Activated naive CD8-positive, alpha-beta T cell treated with anti-CD3 and anti-CD28 coated beads for 36 hours (primary cell): Measurements from ENCODE around the gene DNAJC2. TPM values are rescaled to one million over a fixed set of nuclear protein-coding genes. Genes with fewer than 3 reads are reported as not detected.

ENCODE experiments used
- DNase-seq: peaks from one replicate; pipeline ENCODE4 v3.0.0; 2021
- H3K27ac Mint-ChIP-seq: one replicate; pipeline ENCODE4 v1.8.0; 2022; ENCODE audit warnings: mild to moderate bottlenecking, moderate library complexity, mixed read lengths
- H3K27me3 Mint-ChIP-seq: one replicate; pipeline ENCODE4 v1.8.0; 2022; ENCODE audit warnings: mild to moderate bottlenecking, mixed read lengths
- H3K36me3 Mint-ChIP-seq: one replicate; pipeline ENCODE4 v1.8.0; 2021; ENCODE audit warnings: mild to moderate bottlenecking, mixed read lengths
- H3K4me1 Mint-ChIP-seq: one replicate; pipeline ENCODE4 v1.8.0; 2021; ENCODE audit warnings: mixed read lengths
- H3K4me3 Mint-ChIP-seq: one replicate; pipeline ENCODE4 v1.8.0; 2022; ENCODE audit warnings: mild to moderate bottlenecking, moderate library complexity, mixed read lengths
- H3K9me3 Mint-ChIP-seq: one replicate; pipeline ENCODE4 v1.8.0; 2022; ENCODE audit warnings: mixed read lengths
- total RNA-seq, 2 experiments: library from RNA; stranded (reverse); gene quantifications; one replicate each; pipeline ENCODE4 v1.2.3, GENCODE V29; 2021

Gene DNAJC2, protein sequence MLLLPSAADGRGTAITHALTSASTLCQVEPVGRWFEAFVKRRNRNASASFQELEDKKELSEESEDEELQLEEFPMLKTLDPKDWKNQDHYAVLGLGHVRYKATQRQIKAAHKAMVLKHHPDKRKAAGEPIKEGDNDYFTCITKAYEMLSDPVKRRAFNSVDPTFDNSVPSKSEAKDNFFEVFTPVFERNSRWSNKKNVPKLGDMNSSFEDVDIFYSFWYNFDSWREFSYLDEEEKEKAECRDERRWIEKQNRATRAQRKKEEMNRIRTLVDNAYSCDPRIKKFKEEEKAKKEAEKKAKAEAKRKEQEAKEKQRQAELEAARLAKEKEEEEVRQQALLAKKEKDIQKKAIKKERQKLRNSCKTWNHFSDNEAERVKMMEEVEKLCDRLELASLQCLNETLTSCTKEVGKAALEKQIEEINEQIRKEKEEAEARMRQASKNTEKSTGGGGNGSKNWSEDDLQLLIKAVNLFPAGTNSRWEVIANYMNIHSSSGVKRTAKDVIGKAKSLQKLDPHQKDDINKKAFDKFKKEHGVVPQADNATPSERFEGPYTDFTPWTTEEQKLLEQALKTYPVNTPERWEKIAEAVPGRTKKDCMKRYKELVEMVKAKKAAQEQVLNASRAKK
- 10 to 100 TPM; 61.5 to 66.8 TPM for total RNA-seq

DNA sequence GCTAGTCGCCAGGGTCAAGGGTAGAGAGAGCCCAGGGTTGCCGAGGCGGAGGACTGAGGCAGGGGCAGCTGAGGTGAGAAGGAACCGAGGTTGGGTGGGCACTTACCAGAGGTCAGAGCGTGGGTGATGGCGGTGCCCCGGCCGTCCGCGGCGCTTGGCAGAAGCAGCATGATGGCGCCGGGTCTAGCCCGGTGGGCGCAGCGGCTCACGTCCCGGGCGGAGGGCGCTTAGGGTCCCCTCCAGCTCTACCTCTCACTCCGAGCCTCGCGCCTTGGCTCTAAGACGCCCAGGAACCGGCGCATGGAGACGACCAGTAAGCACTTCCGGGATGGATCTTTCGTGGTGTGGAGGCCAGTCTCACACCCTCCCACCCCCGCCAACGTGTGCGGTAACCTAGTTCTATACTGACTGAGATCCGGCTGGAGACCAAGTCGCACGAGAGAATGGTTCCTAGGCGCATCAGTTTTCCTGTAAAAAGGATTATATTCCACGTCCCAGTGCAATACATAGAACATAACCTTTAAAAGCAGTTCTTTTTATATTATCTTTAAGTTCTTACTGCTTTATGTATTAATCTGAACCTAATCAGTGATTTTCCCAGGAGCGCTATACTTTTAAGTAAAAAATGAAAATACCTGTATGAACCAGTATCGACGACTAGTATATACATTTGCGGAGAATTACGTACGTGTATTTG lies at the start of gene DNAJC2:
Gene DNAJC2 (minus strand): TSS at position 315 of the 697 bp plus-strand sequence. CDS start 145 bp downstream, at position 170.
- peak within 1 kb of the TSS; percentile 99 for H3K27ac Mint-ChIP-seq

DNA sequence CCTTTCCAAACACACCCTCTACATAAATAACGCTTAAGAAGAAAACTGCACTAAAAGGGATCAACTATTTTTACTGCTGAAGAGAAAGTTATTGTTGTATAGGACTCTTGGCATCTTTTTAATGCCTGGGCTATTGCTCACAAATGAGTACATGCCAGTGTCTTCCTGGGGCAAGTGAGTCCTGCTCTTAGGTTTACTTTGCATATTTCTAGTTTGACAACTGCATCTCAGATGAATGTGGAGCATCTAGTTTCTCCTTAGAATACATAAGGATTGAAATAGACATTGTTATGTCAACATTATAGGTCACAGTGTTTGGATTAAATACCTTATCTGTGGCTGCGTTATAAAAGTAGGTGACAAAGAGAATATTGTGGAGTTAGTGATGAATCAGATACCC lies 47.4 kb upstream of the DNAJC2 start:
- H3K36me3 Mint-ChIP-seq: no peaks in the 10 kb centered on the region
- no peaks in the 10 kb centered on the region for H3K9me3 Mint-ChIP-seq
- H3K27me3 Mint-ChIP-seq: no peaks in the 10 kb centered on the region
- no peaks in the 10 kb centered on the region for H3K4me1 Mint-ChIP-seq
- no peak overlapping the region for H3K27ac Mint-ChIP-seq
- H3K4me3 Mint-ChIP-seq: no peak overlapping the region
- DNase-seq: no peak

More for the DNA sequence above, at the start of gene DNAJC2:
- Mint-ChIP-seq H3K4me3 (peak within 1 kb of the TSS; percentile 99), H3K27me3 (no peaks in the 10 kb centered on the region), H3K36me3 (peaks cover 37% of the 10 kb centered on the region), H3K4me1 (peaks cover 40% of the 10 kb centered on the region), H3K9me3 (no peaks in the 10 kb centered on the region)
- DNase-seq: peak; percentile 85

DNA sequence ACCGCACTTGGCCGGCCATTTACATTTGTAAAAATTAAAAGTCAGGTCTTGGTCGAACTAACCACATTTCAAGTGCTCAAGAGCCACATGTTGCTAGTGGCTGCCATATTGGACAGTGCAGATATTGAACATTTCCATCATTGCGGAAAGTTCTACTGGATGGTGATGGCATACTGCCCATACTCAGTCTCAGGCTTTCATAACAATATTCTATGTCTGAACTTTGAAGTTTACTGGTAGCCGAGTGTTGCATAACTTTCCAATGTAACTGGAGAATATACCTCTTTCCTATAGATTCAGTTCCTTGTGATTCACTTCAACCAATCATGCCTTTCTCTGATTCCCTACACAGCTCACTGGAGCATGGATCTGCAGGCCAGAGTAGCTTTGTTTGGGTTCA lies 46.6 kb upstream of the DNAJC2 start:
- Mint-ChIP-seq H3K27ac (no peak overlapping the region), H3K4me3 (no peak overlapping the region), H3K4me1 (no peaks in the 10 kb centered on the region), H3K9me3 (no peaks in the 10 kb centered on the region), H3K27me3 (no peaks in the 10 kb centered on the region), H3K36me3 (no peaks in the 10 kb centered on the region)
- DNase-seq: no peak

DNA sequence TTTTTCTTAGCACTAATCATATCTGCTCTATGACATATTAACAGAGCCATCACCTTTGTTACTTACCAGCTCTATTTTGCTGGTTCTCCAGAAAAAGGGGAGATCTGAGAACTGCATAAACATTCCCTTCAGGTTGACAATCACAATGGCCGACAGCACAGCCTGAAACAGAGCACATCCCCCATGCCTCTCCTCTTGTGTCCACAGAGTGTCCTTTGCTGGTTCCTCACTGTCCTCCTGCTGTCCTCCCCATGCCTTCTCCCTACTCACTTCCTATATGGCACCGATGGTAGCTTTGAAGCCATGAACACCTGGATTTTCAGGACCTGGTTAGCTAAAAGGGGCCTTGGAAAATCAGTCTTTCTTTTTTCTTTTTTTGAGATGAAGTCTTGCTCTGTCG lies 44.7 kb upstream of the DNAJC2 start:
- Mint-ChIP-seq H3K9me3 (no peaks in the 10 kb centered on the region), H3K36me3 (no peaks in the 10 kb centered on the region), H3K4me1 (no peaks in the 10 kb centered on the region), H3K27ac (no peak overlapping the region), H3K27me3 (peaks cover 3% of the 10 kb centered on the region), H3K4me3 (no peak overlapping the region)
- DNase-seq: no peak

DNA sequence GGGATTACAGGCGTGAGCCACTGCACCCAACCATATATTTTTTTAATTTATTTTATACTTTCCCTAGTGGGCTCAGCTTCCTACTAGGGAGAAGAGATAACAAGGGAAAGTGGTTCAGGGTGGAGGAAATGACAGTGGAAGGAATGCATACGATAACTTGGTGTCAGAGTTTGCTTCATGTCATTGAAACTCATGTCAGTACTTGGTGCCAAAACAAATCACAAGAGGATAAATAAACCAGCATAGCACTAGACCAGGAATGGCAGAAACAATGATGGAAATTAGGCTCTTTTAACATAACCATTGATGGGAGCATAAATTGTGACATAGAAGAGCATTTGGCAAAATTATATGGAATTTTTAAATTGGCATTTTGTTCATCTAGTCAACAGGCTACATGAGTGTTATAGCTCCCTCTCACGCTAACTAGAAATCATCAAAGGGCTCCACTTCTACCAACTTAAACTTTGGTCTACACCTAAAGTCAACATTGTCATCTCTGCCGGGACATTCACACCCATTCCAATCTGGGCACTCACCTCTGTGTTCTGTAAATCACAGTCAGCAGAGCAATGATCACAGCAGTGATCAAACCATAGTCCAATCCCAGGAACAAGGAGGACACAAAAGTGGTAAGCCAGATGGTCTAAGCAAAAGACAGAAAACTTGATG lies 44.0 kb upstream of the DNAJC2 start:
- no peak overlapping the region for H3K27ac Mint-ChIP-seq
- DNase-seq: no peak

DNA sequence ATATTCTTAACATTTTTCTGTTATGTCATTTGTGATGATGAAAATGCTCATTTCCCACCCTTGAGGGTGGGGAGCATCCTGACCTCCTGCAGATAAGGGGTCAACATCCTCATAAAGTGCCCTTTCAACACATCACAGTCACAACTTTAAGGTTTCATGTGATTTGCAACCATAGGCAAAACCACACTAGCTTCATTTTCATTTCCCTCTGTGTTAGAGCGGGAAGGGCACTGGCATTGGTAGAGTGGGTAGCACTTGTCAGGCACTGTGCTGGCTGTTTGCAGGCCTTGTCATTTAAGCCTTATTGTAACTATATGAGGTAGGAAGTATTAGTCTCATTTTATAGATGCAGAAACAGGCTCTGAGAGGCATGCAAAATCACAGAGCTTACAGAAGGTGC lies 42.7 kb upstream of the DNAJC2 start:
- H3K27me3 Mint-ChIP-seq: peaks cover 3% of the 10 kb centered on the region
- H3K27ac Mint-ChIP-seq: no peak overlapping the region
- no peak overlapping the region for H3K4me3 Mint-ChIP-seq
- H3K36me3 Mint-ChIP-seq: no peaks in the 10 kb centered on the region
- no peak for DNase-seq
- no peaks in the 10 kb centered on the region for H3K9me3 Mint-ChIP-seq
- H3K4me1 Mint-ChIP-seq: no peaks in the 10 kb centered on the region

More for the DNA sequence above, 44.0 kb upstream of the DNAJC2 start:
- no peaks in the 10 kb centered on the region for H3K4me1 Mint-ChIP-seq
- H3K4me3 Mint-ChIP-seq: no peak overlapping the region
- no peaks in the 10 kb centered on the region for H3K9me3 Mint-ChIP-seq
- H3K27me3 Mint-ChIP-seq: peaks cover 3% of the 10 kb centered on the region
- H3K36me3 Mint-ChIP-seq: no peaks in the 10 kb centered on the region

DNA sequence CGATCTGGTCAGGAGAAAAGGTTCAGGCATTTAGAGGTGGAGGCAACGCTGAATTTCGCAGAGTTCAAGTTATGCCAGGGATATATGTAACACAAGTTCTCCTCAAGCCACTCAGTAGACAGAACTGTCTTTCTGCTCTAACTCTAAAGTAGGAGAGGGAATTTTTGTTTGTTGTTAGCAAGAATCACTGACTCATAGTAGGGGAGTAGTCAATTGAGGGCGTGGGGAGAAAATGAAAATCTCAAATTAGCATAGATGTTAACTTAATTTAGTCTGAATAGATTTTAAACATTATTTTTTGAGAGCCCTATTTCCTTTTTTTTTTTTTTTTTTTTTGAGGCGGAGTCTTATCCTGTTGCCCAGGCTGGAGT lies 37.5 kb upstream of the DNAJC2 start:
- DNase-seq: no peak
- H3K27ac Mint-ChIP-seq: no peak overlapping the region
- no peaks in the 10 kb centered on the region for H3K4me1 Mint-ChIP-seq
- no peaks in the 10 kb centered on the region for H3K9me3 Mint-ChIP-seq
- H3K27me3 Mint-ChIP-seq: peaks cover 8% of the 10 kb centered on the region
- no peak overlapping the region for H3K4me3 Mint-ChIP-seq
- no peaks in the 10 kb centered on the region for H3K36me3 Mint-ChIP-seq

DNA sequence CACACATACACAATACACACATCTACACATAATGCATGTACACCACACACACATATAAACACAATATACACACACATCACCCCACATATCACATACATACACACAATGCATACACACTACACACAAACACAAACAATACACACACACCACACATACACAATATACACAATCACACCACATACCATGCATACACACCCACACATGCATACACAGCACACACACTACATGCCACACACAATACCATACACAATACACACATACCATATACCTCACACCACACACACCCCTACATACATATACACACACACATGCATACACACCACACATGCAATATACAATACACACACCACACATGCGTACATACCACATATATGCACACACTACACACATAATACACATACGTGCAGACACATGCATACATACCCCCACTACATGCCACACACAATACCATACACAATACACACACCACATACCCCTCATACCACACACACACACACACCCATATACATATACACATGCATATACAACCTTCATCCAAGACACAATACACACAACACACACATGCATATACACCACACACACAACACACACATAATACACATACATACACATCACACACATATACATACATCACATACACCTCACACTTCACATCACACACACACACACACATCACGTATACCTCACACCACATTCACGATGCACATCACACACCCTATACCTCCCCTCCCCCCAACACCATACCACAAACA lies 36.9 kb upstream of the DNAJC2 start:
- H3K4me3 Mint-ChIP-seq: no peak overlapping the region
- H3K27ac Mint-ChIP-seq: no peak overlapping the region
- H3K4me1 Mint-ChIP-seq: no peaks in the 10 kb centered on the region
- no peaks in the 10 kb centered on the region for H3K36me3 Mint-ChIP-seq
- no peaks in the 10 kb centered on the region for H3K9me3 Mint-ChIP-seq
- peaks cover 8% of the 10 kb centered on the region for H3K27me3 Mint-ChIP-seq
- no peak for DNase-seq

DNA sequence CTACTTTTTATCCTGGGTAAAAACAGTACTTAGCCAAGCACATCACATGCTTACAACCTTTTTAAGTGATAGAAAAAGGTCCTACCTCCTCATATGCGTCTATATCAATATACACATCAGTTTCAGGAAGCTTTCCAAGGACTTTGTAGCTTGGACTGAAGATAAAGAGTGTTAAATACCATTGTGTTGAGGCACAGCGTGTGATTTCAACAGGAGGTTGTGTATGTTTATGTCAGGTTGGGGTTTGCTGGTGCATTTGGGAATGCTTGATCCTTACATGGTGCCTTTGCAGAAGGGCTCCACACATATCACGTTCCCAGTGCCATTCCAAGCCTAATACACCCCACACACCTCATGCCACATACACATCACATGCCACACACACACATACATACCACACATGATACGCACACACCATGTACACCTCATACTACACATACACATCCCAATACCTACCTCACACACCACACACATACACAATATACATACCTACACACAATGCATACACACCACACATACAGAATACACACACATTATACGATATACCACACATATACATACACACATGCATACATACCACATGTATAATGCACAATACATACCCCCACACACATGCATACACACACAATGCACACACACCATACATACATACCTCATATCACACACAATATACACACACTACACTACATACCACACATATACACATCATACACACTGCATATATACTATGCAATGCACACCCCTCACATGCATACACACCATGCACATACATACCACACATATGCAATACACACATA lies 36.0 kb upstream of the DNAJC2 start:
- H3K27me3 Mint-ChIP-seq: peaks cover 8% of the 10 kb centered on the region
- no peaks in the 10 kb centered on the region for H3K4me1 Mint-ChIP-seq

DNA sequence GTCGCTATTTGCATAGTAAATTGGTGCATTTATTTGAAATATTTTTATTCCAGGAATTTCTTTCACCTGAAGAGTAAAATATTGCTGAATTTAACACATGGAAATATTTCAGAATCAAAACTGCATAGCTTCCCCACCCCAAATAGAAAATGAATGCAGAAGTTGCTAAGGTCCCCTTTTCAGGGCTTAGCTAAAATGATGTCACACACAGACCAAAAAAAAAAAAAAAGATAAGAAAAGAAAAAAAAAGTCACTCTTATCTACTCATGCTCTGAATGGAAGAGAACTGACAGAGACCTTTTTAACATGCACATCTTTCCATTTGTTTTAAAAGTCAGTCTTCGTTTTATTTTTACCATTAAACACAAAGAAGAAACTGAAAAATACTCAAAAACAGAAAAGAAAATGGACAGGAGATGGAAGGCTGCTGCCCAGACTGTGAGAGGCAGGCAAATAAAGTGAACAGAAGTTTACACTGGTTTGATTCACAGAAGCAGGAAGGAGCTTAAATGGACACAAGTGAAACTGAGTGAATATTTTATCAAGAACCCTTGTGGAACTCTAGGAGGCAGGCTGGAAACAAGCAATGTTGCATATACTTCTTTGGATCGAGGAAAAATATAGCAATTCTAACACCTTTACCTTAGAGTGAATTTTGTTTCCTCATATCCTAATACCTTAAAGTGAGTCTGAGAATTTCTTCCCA lies 34.9 kb upstream of the DNAJC2 start:
- H3K4me1 Mint-ChIP-seq: no peaks in the 10 kb centered on the region
- no peak for DNase-seq
- no peak overlapping the region for H3K4me3 Mint-ChIP-seq
- peaks cover 5% of the 10 kb centered on the region for H3K27me3 Mint-ChIP-seq
- H3K27ac Mint-ChIP-seq: no peak overlapping the region
- H3K36me3 Mint-ChIP-seq: no peaks in the 10 kb centered on the region
- no peaks in the 10 kb centered on the region for H3K9me3 Mint-ChIP-seq

More for the DNA sequence above, 36.0 kb upstream of the DNAJC2 start:
- no peak overlapping the region for H3K27ac Mint-ChIP-seq
- H3K4me3 Mint-ChIP-seq: no peak overlapping the region
- no peaks in the 10 kb centered on the region for H3K36me3 Mint-ChIP-seq
- H3K9me3 Mint-ChIP-seq: no peaks in the 10 kb centered on the region
- DNase-seq: no peak

DNA sequence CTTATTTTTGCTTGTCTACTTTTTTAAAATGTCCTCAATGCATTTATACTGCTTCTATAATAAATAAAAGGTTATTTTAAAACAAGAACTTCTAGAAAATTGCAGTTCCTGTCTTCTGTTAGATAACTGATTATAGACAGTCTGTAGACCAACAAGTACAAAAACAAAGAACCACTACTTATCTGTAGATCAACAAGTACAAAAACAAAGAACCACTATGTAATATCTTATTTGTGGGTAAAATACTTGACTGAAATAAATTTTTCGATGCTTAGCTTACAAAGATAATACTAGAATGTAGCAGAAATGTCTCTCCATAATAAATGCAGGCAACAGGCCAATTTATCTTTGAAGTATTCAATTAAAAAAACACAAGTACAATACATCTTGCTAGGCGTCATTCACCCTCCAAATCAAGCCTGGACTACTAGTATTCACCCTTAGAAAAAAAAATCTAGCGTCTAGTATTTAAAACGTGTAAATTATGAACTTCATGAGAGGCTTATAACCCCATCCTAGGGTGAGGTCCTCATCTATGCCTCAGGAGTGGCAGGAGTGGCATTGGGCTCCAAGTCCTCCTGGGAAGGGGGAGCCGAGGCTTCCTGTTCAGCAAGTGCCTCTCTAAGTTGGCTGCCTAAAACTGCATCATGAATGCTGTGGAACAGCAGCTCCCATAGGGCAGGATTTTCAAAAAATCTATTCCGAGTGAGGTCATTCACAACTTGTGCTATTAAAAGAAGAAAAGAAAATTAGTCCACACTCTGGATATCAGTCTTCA lies 29.5 kb upstream of the DNAJC2 start:
- no peak for DNase-seq
- H3K9me3 Mint-ChIP-seq: no peaks in the 10 kb centered on the region
- no peak overlapping the region for H3K4me3 Mint-ChIP-seq
- H3K27me3 Mint-ChIP-seq: no peaks in the 10 kb centered on the region
- no peak overlapping the region for H3K27ac Mint-ChIP-seq
- H3K36me3 Mint-ChIP-seq: no peaks in the 10 kb centered on the region
- no peaks in the 10 kb centered on the region for H3K4me1 Mint-ChIP-seq

DNA sequence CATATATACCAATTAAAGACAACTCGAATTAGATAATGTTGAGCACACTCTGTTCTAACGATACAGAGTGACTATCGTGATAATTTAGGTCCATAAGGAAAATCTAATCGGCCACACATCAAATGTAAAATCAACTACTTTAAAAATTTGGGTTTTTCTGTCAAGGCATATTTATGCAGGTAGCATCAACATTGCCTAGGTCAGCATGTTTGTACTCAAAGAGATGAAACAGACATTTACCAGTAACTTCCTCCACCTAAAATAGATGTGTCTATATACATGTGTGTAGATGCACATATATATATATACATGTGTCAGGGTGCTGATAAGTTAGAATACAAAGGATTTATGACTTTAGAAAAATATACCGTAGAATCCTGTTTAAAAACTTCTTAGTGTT lies 24.9 kb upstream of the DNAJC2 start:
- H3K4me3 Mint-ChIP-seq: no peak overlapping the region
- H3K27me3 Mint-ChIP-seq: no peaks in the 10 kb centered on the region
- H3K27ac Mint-ChIP-seq: no peak overlapping the region
- peaks cover 9% of the 10 kb centered on the region for H3K36me3 Mint-ChIP-seq
- no peaks in the 10 kb centered on the region for H3K4me1 Mint-ChIP-seq
- DNase-seq: no peak
- H3K9me3 Mint-ChIP-seq: no peaks in the 10 kb centered on the region

DNA sequence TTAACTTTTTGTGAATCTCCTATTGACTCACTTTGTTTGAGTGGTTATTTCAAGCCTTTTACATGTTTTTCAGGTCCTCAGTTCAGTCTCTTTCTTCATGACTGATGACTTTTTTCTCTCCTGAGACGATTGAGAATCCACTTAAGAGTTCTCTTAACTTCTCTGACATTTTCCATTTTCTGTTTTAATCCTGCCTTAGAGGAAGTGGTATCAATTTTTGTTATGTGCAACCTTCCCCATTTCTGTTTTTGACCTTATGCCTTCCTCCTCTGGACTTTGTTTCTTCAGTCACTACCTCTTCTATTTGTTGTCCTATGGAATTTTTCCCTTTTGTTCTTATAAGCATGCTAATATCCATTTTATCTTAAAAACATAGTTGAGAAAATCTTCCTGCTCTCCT lies 5.2 kb upstream of the DNAJC2 start:
- no peaks in the 10 kb centered on the region for H3K27me3 Mint-ChIP-seq
- H3K4me1 Mint-ChIP-seq: peaks cover 44% of the 10 kb centered on the region
- H3K9me3 Mint-ChIP-seq: no peaks in the 10 kb centered on the region

More for the DNA sequence above, 5.2 kb upstream of the DNAJC2 start:
- Mint-ChIP-seq H3K36me3 (peaks cover 20% of the 10 kb centered on the region), H3K4me3 (peak overlapping the region; percentile 75), H3K27ac (peak overlapping the region; percentile 22)
- DNase-seq: no peak
